GM10266 (cell line): Measurements from ENCODE around the gene AP4E1.
"Not testable (repeated sequence)": the region's sequence is repeated elsewhere in the genome, so short reads cannot be mapped to it uniquely, and the experiment has no call there.

Experiments used
- DNase-seq: peaks from one replicate; pipeline ENCODE4 v3.0.0; 2012; ENCODE audit errors: extremely low spot score
- TF ChIP-seq, protein P1 (sequence below): IDR thresholded peaks from 2 replicates; pipeline ENCODE4 v1.5.1; 2012; ENCODE audit warnings: mild to moderate bottlenecking, low read depth; ENCODE audit not compliant: control insufficient read depth, insufficient read depth; ENCODE audit errors: missing control alignments

AP4E1 gene

DNA sequence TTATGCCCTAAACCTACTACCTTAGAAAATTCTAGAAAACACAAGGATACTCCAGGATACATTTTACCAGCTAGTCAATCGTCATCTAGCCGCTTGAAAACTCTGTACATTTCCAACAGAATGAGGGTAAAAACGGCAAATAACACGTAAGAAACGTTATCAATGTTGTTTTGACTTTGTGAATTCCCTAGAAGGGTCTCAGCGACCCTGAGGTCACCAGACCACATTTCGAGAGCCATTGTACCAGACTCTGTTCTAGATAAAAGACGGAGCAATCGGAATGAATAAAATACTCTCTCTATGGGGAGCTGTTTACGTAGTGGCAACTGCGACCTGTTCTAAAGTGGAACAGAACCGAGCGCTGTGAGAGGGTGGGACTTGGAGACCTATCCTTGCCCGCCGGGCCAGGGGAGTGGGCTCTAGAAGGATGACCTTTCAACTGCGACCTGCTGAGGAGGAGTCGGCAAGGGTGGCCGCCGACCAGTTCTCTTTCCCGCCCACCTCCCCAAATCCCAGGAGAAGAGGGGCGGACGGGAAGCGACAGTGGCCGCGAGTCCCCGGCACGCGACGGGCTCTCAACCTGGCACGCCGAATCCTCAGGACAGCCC is 778 bp upstream of the AP4E1 start:
- DNase-seq: peak; percentile 32
- TF ChIP-seq, protein P1, sequence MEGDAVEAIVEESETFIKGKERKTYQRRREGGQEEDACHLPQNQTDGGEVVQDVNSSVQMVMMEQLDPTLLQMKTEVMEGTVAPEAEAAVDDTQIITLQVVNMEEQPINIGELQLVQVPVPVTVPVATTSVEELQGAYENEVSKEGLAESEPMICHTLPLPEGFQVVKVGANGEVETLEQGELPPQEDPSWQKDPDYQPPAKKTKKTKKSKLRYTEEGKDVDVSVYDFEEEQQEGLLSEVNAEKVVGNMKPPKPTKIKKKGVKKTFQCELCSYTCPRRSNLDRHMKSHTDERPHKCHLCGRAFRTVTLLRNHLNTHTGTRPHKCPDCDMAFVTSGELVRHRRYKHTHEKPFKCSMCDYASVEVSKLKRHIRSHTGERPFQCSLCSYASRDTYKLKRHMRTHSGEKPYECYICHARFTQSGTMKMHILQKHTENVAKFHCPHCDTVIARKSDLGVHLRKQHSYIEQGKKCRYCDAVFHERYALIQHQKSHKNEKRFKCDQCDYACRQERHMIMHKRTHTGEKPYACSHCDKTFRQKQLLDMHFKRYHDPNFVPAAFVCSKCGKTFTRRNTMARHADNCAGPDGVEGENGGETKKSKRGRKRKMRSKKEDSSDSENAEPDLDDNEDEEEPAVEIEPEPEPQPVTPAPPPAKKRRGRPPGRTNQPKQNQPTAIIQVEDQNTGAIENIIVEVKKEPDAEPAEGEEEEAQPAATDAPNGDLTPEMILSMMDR: no peak

DNA sequence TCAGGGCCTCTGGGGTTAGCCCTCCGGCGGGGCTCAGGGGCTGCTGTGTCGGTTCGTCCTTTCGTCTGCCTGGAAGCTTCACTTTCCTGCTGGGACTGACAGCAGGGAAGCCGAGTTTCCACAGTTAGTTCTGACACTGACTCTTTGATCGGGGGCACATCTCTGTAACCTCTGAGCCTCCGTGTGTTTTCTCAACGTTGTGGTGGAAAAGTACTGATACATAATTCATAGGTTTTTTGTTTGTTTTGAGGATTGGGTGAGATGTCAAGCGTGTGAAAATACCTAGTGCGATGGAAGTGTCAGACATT is 481 bp downstream of the AP4E1 start:
- TF ChIP-seq, protein P1: no peak
- DNase-seq: no peak

DNA sequence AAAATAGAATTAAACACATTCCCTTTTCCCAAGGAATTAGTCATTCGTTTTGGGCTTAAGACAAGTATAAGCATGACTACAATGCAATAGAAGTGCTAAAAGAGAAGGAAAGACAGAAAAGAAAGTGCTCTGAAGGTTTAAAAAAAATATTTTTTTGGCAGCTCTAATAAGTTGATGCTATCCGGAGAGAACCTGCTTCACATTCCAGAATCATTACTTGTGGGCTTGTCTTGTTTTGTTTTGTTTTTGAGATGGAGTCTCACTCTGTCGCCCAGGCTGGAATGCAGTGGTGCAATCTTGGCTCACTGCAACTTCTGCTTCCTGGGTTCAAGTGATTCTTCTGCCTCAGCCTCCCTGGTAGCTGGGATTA is 1.9 kb downstream of the AP4E1 start:
- DNase-seq: not testable (repeated sequence)

DNA sequence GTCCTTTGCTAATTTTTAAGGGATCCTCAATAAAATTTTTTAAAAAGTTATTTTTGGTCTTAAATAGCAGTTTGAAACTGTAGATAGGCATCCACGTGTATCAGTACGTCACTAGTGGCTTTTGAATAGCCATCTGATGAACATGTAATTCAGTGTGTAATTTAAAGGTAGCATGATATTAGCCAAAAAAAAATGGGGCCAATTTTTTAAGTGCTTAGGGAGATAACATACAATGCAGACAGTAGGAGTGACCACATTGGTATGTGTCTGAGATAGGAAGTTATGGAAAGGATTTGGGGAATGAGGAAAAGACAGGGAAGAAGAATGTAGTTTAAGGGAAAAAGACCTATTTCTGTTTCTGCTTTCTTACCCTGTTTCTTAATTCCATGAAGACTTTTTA is 2.5 kb downstream of the AP4E1 start:
- no peak for DNase-seq
- TF ChIP-seq, protein P1: no peak

DNA sequence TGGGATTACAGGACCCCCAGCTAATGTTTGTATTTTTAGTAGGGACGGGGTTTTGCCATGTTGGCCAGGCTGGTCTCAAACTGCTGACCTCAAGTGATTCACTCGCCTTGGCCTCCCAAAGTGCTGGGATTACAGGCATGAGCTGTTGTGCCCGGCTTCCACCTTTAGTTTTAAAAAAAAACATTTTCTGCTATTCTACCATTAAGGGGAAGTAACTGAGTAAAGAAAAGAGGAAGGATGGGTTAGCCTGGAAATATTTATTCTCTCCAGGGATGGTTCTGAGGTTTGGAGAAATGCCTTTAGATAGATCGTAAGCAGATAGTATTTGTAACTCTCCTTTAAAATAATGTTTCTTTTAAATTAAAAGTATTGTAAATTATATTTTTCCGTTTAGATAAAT is 3.1 kb downstream of the AP4E1 start:
- TF ChIP-seq, protein P1: no peak
- DNase-seq: no peak

DNA sequence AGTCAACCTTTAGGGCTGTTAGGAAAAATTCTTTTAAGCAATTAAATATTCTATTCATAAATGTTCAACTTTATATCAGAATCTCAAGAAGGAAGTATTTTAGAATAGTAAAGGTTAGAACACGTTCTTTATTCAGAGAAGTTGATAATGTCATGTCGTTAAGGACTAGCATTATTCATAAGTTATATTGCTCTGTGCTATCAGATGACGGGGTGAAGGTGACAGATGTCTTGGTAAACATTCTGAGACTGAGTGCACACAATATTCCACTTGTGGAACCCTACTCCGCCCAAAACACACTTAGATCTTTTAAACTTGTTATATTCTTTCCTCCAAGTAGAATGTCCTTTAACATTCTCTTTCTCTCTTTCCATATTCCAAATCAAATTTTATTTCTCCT is 7.9 kb downstream of the AP4E1 start:
- no peak for DNase-seq
- TF ChIP-seq, protein P1: no peak

DNA sequence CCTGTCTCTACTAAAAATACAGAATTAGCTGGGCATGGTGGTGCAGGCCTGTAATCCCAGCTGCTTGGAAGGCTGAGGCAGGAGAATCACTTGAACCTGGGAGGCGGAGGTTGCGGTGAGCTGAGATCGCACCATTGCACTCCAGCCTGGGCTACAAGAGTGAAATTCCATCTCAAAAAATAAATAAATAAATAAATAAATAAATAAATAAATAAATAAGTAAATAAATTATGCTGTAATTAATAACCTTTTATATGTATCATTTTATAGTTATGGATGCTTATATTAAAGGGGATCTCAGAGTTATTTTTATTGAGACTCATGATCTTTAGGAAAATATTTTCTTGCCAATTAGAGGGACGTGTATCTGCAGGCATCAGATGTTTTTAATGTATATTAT is 10.9 kb downstream of the AP4E1 start:
- not testable (repeated sequence) for DNase-seq

DNA sequence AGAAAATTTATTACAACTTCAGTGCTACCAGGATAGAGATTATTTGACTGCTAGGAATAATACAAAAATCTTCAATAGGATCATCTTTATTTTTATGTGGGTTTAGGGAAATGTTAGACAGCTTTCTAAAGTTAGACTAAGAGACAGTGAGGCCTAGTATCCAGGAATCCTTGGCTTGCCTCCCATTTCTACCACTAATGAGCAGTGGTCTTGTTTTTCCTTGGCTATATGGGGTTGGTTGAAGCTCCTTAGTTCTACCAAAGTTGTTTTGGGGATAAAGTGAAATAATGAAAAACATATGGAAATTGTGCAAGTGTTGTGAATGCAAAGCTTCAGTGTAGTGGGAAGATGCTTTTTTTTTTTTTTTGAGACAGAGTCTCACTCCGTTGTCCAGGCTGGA is 16.8 kb downstream of the AP4E1 start:
- TF ChIP-seq, protein P1: no peak
- no peak for DNase-seq

DNA sequence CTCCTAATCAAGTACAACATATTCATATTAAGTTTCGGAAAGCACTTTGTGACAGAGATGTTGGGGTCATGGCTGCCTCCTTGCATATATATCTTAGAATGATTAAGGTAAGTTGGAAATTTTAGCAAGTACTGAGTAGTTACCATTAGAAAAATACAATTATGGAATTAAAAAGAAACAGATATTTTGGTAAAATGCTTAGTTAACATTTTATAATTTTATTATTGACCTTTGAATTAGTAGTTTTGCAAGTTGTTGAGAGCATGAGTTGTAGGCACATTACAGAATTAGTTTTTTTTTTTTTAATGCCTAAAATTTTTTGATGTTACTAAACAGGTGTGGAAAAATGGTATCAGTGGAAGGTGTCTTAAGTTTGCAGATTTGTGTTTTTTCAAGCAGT is 20.6 kb downstream of the AP4E1 start:
- DNase-seq: no peak
- TF ChIP-seq, protein P1: no peak
